Raji (cell line): ENCODE results near the gene PFKP.

ENCODE experiments used
- POLR2A ChIP-seq: IDR thresholded peaks from 2 replicates; pipeline ENCODE4 v1.6.1; 2011; ENCODE audit warnings: low read depth, low read length, control low read depth; ENCODE audit not compliant: insufficient read depth

PFKP gene

GRCh38 chr10:3128379-3129130 is 61.2 kb downstream of the PFKP start:
- no peak for TF ChIP-seq POLR2A

DNA sequence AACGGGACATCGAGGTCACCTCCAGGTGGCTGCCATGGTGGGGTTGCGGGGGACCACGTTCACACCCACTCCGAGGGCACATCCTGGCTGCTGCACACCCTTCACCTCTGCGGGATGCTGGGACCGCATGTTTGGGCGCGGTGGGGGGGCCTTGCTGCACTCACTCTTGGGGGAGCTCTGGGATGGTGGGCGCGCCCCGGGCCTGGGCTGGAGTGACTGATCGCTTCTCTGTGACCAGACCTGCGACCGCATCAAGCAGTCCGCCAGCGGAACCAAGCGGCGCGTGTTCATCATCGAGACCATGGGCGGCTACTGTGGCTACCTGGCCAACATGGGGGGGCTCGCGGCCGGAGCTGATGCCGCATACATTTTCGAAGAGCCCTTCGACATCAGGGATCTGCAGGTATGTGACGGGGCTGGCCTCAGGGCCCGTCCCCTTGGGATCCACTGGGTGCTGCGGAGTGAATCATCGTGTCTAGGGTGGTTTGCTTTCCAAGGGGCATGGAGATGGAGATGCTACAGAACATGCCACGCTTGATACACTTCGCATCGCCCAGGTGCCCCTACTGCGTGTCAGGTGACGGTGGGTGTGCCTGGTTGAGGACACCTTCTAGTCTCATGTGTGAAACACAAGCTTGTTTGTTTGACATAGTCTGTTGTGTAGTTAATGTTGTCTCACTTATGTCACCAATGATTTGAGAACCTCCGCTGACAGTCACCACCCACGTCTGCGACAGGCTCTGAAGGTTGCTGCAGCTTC is 62.4 kb downstream of the PFKP start:
- TF ChIP-seq POLR2A = no peak

- TF ChIP-seq POLR2A = no peak
Measured at GRCh38 chr10:3131098-3131497, 63.8 kb downstream of the PFKP start.

DNA sequence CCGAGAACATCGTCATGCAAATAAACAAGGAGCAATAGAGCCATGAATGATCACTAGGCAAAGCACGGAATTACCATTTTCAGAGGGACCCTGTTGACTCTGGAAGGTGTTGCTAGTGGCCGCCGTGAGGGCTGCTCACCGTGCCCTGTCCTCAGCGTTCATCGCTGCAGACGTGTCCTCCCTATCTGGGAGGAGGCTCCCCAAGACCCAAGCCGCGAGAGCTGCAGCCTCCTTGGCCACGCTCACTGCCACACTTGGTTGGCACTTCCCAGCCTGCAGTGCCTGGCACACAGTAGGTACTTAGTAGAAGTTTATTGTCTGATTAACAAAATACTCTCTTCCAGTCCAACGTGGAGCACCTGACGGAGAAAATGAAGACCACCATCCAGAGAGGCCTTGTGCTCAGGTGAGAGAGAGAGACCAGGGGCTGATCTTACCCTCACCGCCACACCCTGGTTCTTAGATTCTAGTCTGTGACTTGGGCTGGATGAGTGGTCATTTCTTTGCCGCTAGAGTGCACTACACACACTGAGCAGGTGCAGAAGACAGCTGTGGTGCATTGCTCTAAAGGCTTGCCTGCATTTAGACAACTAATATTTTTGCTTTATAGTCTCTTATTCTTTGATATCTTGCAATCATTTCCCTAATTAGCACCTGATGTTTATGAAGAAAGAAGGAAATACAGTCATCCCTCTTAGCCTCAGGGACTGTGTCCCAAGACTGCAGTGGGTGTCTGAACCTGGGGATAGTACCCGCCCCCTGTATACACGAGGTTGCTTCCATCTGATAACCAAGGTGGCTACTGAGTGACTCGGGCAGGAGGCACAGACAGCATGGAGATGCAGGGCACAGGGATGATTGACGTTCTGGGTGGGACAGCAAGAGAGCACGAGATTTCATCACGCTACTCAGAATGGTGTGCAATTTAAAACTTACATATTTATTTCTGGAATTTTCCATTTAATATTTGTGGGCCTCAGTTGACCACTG is 65.0 kb downstream of the PFKP start:
- no peak for TF ChIP-seq POLR2A

DNA sequence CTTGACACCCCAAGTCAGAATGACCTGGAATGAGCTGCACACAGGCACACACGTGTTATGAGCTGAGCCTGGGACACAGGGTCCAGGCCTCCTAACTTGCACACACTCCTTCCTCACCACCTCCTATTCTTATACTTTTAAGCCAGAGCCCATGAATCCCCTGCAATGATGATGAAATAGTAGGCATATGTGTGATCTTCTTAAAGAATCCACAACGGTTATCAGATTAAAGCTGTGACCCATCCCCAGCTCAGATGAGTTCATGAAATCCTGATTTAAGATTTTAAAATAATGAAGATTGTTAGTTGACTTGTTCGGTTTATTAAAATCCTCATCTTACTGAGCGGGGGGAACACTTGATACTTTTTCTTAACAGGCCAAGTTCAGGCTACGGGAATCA is 66.6 kb downstream of the PFKP start:
- TF ChIP-seq POLR2A = no peak

GRCh38 chr10:3135006-3135405 is 67.7 kb downstream of the PFKP start:
- TF ChIP-seq POLR2A = no peak

- TF ChIP-seq POLR2A = no peak
Measured at GRCh38 chr10:3136336-3136735, 69.0 kb downstream of the PFKP start.

GRCh38 chr10:3136763-3137611 is 69.6 kb downstream of the PFKP start:
- no peak for TF ChIP-seq POLR2A

GRCh38 chr10:3137958-3138726 is 70.8 kb downstream of the PFKP start:
- TF ChIP-seq POLR2A = no peak

DNA sequence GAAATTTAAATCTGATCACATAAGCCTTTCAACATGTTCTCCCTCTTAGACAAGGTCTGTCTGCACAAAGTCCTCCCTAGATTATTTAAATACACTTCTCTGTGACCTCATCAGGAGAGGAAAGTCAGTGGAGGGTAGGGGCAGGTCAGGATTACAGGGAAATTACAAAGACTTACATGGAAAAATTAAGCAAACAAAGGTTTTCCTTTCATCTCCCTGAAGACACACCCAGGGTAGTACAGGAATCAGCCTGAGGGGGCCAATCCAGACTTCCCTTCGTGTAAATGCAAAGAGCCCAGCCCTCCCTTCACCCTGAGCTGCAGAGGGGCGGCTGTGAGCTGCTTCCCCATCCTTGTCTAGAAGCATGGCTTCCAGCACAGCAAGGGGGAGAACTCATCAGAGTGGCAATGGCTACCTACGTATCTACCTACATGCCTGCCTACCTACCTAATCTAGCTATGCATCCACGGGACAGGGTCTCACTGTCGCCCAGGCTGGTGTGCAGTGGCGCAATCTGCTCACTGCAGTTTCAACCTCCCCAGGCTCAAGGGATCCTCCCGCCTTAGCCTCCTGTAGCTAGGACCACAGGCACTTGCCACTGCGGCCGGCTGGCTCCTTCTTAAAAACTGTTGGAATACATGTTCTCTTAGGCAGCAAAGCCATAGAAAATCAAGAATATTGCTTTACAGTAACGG is 72.0 kb downstream of the PFKP start:
- TF ChIP-seq POLR2A = no peak

GRCh38 chr10:3140280-3140679 is 72.9 kb downstream of the PFKP start:
- TF ChIP-seq POLR2A = no peak

GRCh38 chr10:3141351-3142005 is 74.1 kb downstream of the PFKP start:
- no peak for TF ChIP-seq POLR2A
